Measurements from ENCODE around the gene SLC1A3.

- TF ChIP-seq RARB (CRISPR knock-in tag; IDR thresholded peaks at IDR 0.05) = no peak
- TF ChIP-seq ZC3H10 (CRISPR knock-in tag; IDR thresholded peaks at IDR 0.05) = no peak
- TF ChIP-seq ISL1 (CRISPR knock-in tag; IDR thresholded peaks at IDR 0.05) = no peak
- TF ChIP-seq CSRNP3 (CRISPR knock-in tag; IDR thresholded peaks at IDR 0.05) = no peak
- TF ChIP-seq ZFP3 (CRISPR knock-in tag; IDR thresholded peaks at IDR 0.05) = no peak
- no peak for TF ChIP-seq ARNTL (CRISPR knock-in tag; IDR thresholded peaks at IDR 0.05; ENCODE audit: borderline replicate concordance, low read depth)
- TF ChIP-seq CREB5 (CRISPR knock-in tag; IDR thresholded peaks at IDR 0.05; ENCODE audit: low read depth) = no peak
- TF ChIP-seq BACH2 (CRISPR knock-in tag; IDR thresholded peaks at IDR 0.05; ENCODE audit: borderline replicate concordance) = no peak
- no peak for TF ChIP-seq POU6F1 (CRISPR knock-in tag; IDR thresholded peaks at IDR 0.05; ENCODE audit: borderline replicate concordance, low read depth)
Measured at GRCh38 chr5:36558641-36559040, 47.8 kb upstream of the SLC1A3 start.

All from SK-N-SH treated with all-trans-retinoic acid at 6 μM for 48 hours (cell line).